GM19035 (cell line): ENCODE results near the gene C19orf12.
"Not testable (repeated sequence)": the region's sequence is repeated elsewhere in the genome, so short reads cannot be mapped to it uniquely, and the experiment has no call there.

ENCODE experiments used
- ATAC-seq: cut with Tn5 transposase; IDR thresholded peaks from one replicate; pipeline ENCODE4 v1.9.1; 2021; ENCODE audit not compliant: unreplicated experiment

The C19orf12 gene

GRCh38 chr19:29677001-29677817, 37.9 kb downstream of the C19orf12 start:
- no peak for ATAC-seq

GRCh38 chr19:29676586-29676985, 38.5 kb downstream of the C19orf12 start:
- no peak for ATAC-seq

- ATAC-seq, result no peak
These were observed 39.3 kb downstream of the C19orf12 start for GRCh38 chr19:29675650-29676186.

GRCh38 chr19:29675120-29675649, 39.9 kb downstream of the C19orf12 start:
- no peak for ATAC-seq

GRCh38 chr19:29674374-29675119, 40.5 kb downstream of the C19orf12 start:
- no peak for ATAC-seq

- no peak for ATAC-seq
These were observed 41.4 kb downstream of the C19orf12 start for GRCh38 chr19:29673451-29674371.

- no peak for ATAC-seq
These were observed 42.1 kb downstream of the C19orf12 start for GRCh38 chr19:29672933-29673336.

GRCh38 chr19:29672319-29672932, 42.6 kb downstream of the C19orf12 start:
- no peak for ATAC-seq

GRCh38 chr19:29671393-29672160, 43.5 kb downstream of the C19orf12 start:
- ATAC-seq, result peak; percentile 72

GRCh38 chr19:29671026-29671392, 44.1 kb downstream of the C19orf12 start:
- ATAC-seq, result not testable (repeated sequence)

- ATAC-seq, result no peak
These were observed 44.8 kb downstream of the C19orf12 start for GRCh38 chr19:29670255-29670654.

- no peak for ATAC-seq
These were observed 46.1 kb downstream of the C19orf12 start for GRCh38 chr19:29668746-29669609.

GRCh38 chr19:29667901-29668341, 47.1 kb downstream of the C19orf12 start:
- ATAC-seq, result no peak

- no peak for ATAC-seq
These were observed 47.7 kb downstream of the C19orf12 start for GRCh38 chr19:29667387-29667783.

- ATAC-seq, result no peak
These were observed 48.3 kb downstream of the C19orf12 start for GRCh38 chr19:29666578-29667386.

GRCh38 chr19:29665826-29666577, 49.1 kb downstream of the C19orf12 start:
- ATAC-seq, result no peak
